ENCODE results near the gene ZNF814.
"Not testable (repeated sequence)": the region's sequence is repeated elsewhere in the genome, so short reads cannot be mapped to it uniquely, and the experiment has no call there.

ZNF814 gene

GRCh38 chr19:57887195-57887941 lies 1.5 kb downstream of the ZNF814 start:
- peak overlapping the region in 4 of 7 experiments; percentile 87 to 98 (median 96) for H3K4me3 ChIP-seq (ENCODE audit: control insufficient read depth in 1 of 7, extremely low read depth in 1 of 7, insufficient read depth in 4 of 7, low read depth in 2 of 7, low read length in 6 of 7)
- H3K27ac ChIP-seq (ENCODE audit: insufficient read depth in 1 of 2, low read depth in 1 of 2, low read length in 2 of 2, poor library complexity in 1 of 2, severe bottlenecking in 2 of 2) = no peak overlapping the region
- H3K4me1 ChIP-seq (ENCODE audit: control extremely low read depth in 1 of 4, control insufficient read depth in 4 of 4, insufficient read depth in 4 of 4, low read length in 3 of 4) = peaks cover 5 to 14% (median 10%) of the 10 kb centered on the region in 4 experiments
- no peak for DNase-seq
- H3K36me3 ChIP-seq (ENCODE audit: control insufficient read depth in 4 of 4, insufficient read depth in 4 of 4, low read length in 3 of 4) = peaks cover 10 to 36% (median 27%) of the 10 kb centered on the region in 4 experiments
- ChIA-PET POLR2A (no interaction called here), CTCF (no interaction called here)
- H3K27me3 ChIP-seq (replicated peaks in 2 of 5; ENCODE audit: control insufficient read depth in 4 of 5, insufficient read depth in 5 of 5, low read length in 4 of 5) = no peaks in the 10 kb centered on the region
- 76% methylated on average over 5 of the region's 6 CpGs for WGBS (ENCODE audit: insufficient coverage)
- H3K9me3 ChIP-seq (ENCODE audit: control extremely low read depth in 1 of 5, control insufficient read depth in 4 of 5, insufficient read depth in 2 of 5, low read depth in 1 of 5, low read length in 4 of 5) = peaks cover 0 to 29% (median 14%) of the 10 kb centered on the region in 5 experiments

- DNase-seq = no peak
- peaks cover 0 to 29% (median 14%) of the 10 kb centered on the region in 5 experiments for H3K9me3 ChIP-seq (ENCODE audit: control extremely low read depth in 1 of 5, control insufficient read depth in 4 of 5, insufficient read depth in 2 of 5, low read depth in 1 of 5, low read length in 4 of 5)
- peaks cover 10 to 36% (median 27%) of the 10 kb centered on the region in 4 experiments for H3K36me3 ChIP-seq (ENCODE audit: control insufficient read depth in 4 of 4, insufficient read depth in 4 of 4, low read length in 3 of 4)
- H3K4me1 ChIP-seq (ENCODE audit: control extremely low read depth in 1 of 4, control insufficient read depth in 4 of 4, insufficient read depth in 4 of 4, low read length in 3 of 4) = peaks cover 5 to 14% (median 10%) of the 10 kb centered on the region in 4 experiments
- 100% methylated on average over 2 of the region's 3 CpGs for WGBS (ENCODE audit: insufficient coverage)
- peak overlapping the region in 1 of 7 experiments; percentile 2 for H3K4me3 ChIP-seq (ENCODE audit: control insufficient read depth in 1 of 7, extremely low read depth in 1 of 7, insufficient read depth in 4 of 7, low read depth in 2 of 7, low read length in 6 of 7)
- CTCF ChIA-PET = no interaction called here
- no peaks in the 10 kb centered on the region for H3K27me3 ChIP-seq (replicated peaks in 2 of 5; ENCODE audit: control insufficient read depth in 4 of 5, insufficient read depth in 5 of 5, low read length in 4 of 5)
- H3K27ac ChIP-seq (ENCODE audit: insufficient read depth in 1 of 2, low read depth in 1 of 2, low read length in 2 of 2, poor library complexity in 1 of 2, severe bottlenecking in 2 of 2) = no peak overlapping the region
- POLR2A ChIA-PET = no interaction called here
These were observed 2.8 kb downstream of the ZNF814 start for GRCh38 chr19:57886046-57886445.

GRCh38 chr19:57873883-57874799 lies 14.7 kb downstream of the ZNF814 start:
- H3K4me1 ChIP-seq (ENCODE audit: control extremely low read depth in 1 of 4, control insufficient read depth in 4 of 4, insufficient read depth in 4 of 4, low read length in 3 of 4); POLR2A ChIA-PET; H3K4me3 ChIP-seq (ENCODE audit: control insufficient read depth in 1 of 7, extremely low read depth in 1 of 7, insufficient read depth in 4 of 7, low read depth in 2 of 7, low read length in 6 of 7); CTCF ChIA-PET; H3K27ac ChIP-seq (ENCODE audit: insufficient read depth in 1 of 2, low read depth in 1 of 2, low read length in 2 of 2, poor library complexity in 1 of 2, severe bottlenecking in 2 of 2); H3K27me3 ChIP-seq (replicated peaks in 2 of 5; ENCODE audit: control insufficient read depth in 4 of 5, insufficient read depth in 5 of 5, low read length in 4 of 5): not testable (repeated sequence)
- 97% methylated on average over 6 of the region's 8 CpGs for WGBS (ENCODE audit: insufficient coverage)
- DNase-seq = peak in 1 of 3 donors; percentile 43
- peaks cover 6 to 77% (median 67%) of the 10 kb centered on the region in 5 experiments for H3K9me3 ChIP-seq (ENCODE audit: control extremely low read depth in 1 of 5, control insufficient read depth in 4 of 5, insufficient read depth in 2 of 5, low read depth in 1 of 5, low read length in 4 of 5)
- H3K36me3 ChIP-seq (ENCODE audit: control insufficient read depth in 4 of 4, insufficient read depth in 4 of 4, low read length in 3 of 4) = peaks cover 33 to 83% (median 52%) of the 10 kb centered on the region in 4 experiments

- POLR2A ChIA-PET = no interaction called here
- H3K36me3 ChIP-seq (ENCODE audit: control insufficient read depth in 4 of 4, insufficient read depth in 4 of 4, low read length in 3 of 4) = peaks cover 36 to 85% (median 53%) of the 10 kb centered on the region in 4 experiments
- H3K4me3 ChIP-seq (ENCODE audit: control insufficient read depth in 1 of 7, extremely low read depth in 1 of 7, insufficient read depth in 4 of 7, low read depth in 2 of 7, low read length in 6 of 7) = no peak overlapping the region
- H3K4me1 ChIP-seq (ENCODE audit: control extremely low read depth in 1 of 4, control insufficient read depth in 4 of 4, insufficient read depth in 4 of 4, low read length in 3 of 4) = no peaks in the 10 kb centered on the region
- no peak overlapping the region for H3K27ac ChIP-seq (ENCODE audit: insufficient read depth in 1 of 2, low read depth in 1 of 2, low read length in 2 of 2, poor library complexity in 1 of 2, severe bottlenecking in 2 of 2)
- H3K27me3 ChIP-seq (replicated peaks in 2 of 5; ENCODE audit: control insufficient read depth in 4 of 5, insufficient read depth in 5 of 5, low read length in 4 of 5) = no peaks in the 10 kb centered on the region
- DNase-seq = no peak
- peaks cover 6 to 77% (median 65%) of the 10 kb centered on the region in 5 experiments for H3K9me3 ChIP-seq (ENCODE audit: control extremely low read depth in 1 of 5, control insufficient read depth in 4 of 5, insufficient read depth in 2 of 5, low read depth in 1 of 5, low read length in 4 of 5)
- CTCF ChIA-PET = no interaction called here
These were observed 16.4 kb downstream of the ZNF814 start for GRCh38 chr19:57872450-57872849.

- Histone ChIP-seq H3K27me3 (replicated peaks in 2 of 5; ENCODE audit: control insufficient read depth in 4 of 5, insufficient read depth in 5 of 5, low read length in 4 of 5) (no peaks in the 10 kb centered on the region), H3K9me3 (ENCODE audit: control extremely low read depth in 1 of 5, control insufficient read depth in 4 of 5, insufficient read depth in 2 of 5, low read depth in 1 of 5, low read length in 4 of 5) (peaks cover 6 to 68% (median 56%) of the 10 kb centered on the region in 5 experiments), H3K36me3 (ENCODE audit: control insufficient read depth in 4 of 4, insufficient read depth in 4 of 4, low read length in 3 of 4) (peaks cover 29 to 84% (median 50%) of the 10 kb centered on the region in 4 experiments), H3K27ac (ENCODE audit: insufficient read depth in 1 of 2, low read depth in 1 of 2, low read length in 2 of 2, poor library complexity in 1 of 2, severe bottlenecking in 2 of 2) (no peak overlapping the region), H3K4me3 (ENCODE audit: control insufficient read depth in 1 of 7, extremely low read depth in 1 of 7, insufficient read depth in 4 of 7, low read depth in 2 of 7, low read length in 6 of 7) (no peak overlapping the region), H3K4me1 (ENCODE audit: control extremely low read depth in 1 of 4, control insufficient read depth in 4 of 4, insufficient read depth in 4 of 4, low read length in 3 of 4) (no peaks in the 10 kb centered on the region)
- WGBS (ENCODE audit: insufficient coverage) = no CpG with 5 or more reads among the region's 2 CpGs
- ChIA-PET POLR2A (no interaction called here), CTCF (interaction anchor here (0.6 kb wide), 1 partner anchor 48 kb away, joined by 3 read pairs; no protein-coding TSS in a partner anchor)
- DNase-seq = no peak
These were observed 18.6 kb downstream of the ZNF814 start for GRCh38 chr19:57870225-57870624.

- peaks cover 29 to 86% (median 50%) of the 10 kb centered on the region in 4 experiments for H3K36me3 ChIP-seq (ENCODE audit: control insufficient read depth in 4 of 4, insufficient read depth in 4 of 4, low read length in 3 of 4)
- H3K9me3 ChIP-seq (ENCODE audit: control extremely low read depth in 1 of 5, control insufficient read depth in 4 of 5, insufficient read depth in 2 of 5, low read depth in 1 of 5, low read length in 4 of 5) = peaks cover 6 to 66% (median 54%) of the 10 kb centered on the region in 5 experiments
- DNase-seq; H3K4me3 ChIP-seq (ENCODE audit: control insufficient read depth in 1 of 7, extremely low read depth in 1 of 7, insufficient read depth in 4 of 7, low read depth in 2 of 7, low read length in 6 of 7); POLR2A ChIA-PET; H3K4me1 ChIP-seq (ENCODE audit: control extremely low read depth in 1 of 4, control insufficient read depth in 4 of 4, insufficient read depth in 4 of 4, low read length in 3 of 4); H3K27me3 ChIP-seq (replicated peaks in 2 of 5; ENCODE audit: control insufficient read depth in 4 of 5, insufficient read depth in 5 of 5, low read length in 4 of 5); H3K27ac ChIP-seq (ENCODE audit: insufficient read depth in 1 of 2, low read depth in 1 of 2, low read length in 2 of 2, poor library complexity in 1 of 2, severe bottlenecking in 2 of 2): not testable (repeated sequence)
- 89% methylated on average over 2 of the region's 6 CpGs for WGBS (ENCODE audit: insufficient coverage)
- CTCF ChIA-PET = interaction anchor here (0.6 kb wide), 1 partner anchor 48 kb away, joined by 3 read pairs; no protein-coding TSS in a partner anchor
These were observed 19.2 kb downstream of the ZNF814 start for GRCh38 chr19:57869655-57870054.
